Kidney epithelial cell (primary cell): Measurements from ENCODE around the gene IARS1. TPM values are rescaled to one million over a fixed set of nuclear protein-coding genes. Genes with fewer than 3 reads are reported as not detected.

Experiments
- DNase-seq: peaks from one replicate; pipeline ENCODE4 v3.0.0-alpha.2; 2010; ENCODE audit warnings: low read depth
- H3K27me3 ChIP-seq: 2 replicates; pipeline ENCODE4 v1.6.0; 2011; ENCODE audit warnings: low read length; ENCODE audit not compliant: control insufficient read depth, insufficient read depth
- H3K36me3 ChIP-seq: 2 replicates; pipeline ENCODE4 v1.5.1; 2011; ENCODE audit warnings: low read length; ENCODE audit not compliant: control insufficient read depth, insufficient read depth
- H3K4me3 ChIP-seq: 2 replicates; pipeline ENCODE4 v1.5.1; 2011; ENCODE audit warnings: low read depth, mild to moderate bottlenecking, control low read depth, low read length
- total RNA-seq: library from RNA; depleted of rRNA; stranded (reverse); fragments of >200 nt; gene quantifications from 2 replicates; pipeline ENCODE4 v1.2.3, GENCODE V29; 2015
- TF ChIP-seq, protein P1 (sequence below): IDR thresholded peaks from 2 replicates; pipeline ENCODE4 v1.5.1; 2011; ENCODE audit warnings: mild to moderate bottlenecking, moderate library complexity, low read length, control low read depth, inconsistent platforms; ENCODE audit not compliant: insufficient read depth, poor library complexity, severe bottlenecking

IARS1 gene
- total RNA-seq, 1 donor from 2014 or later, result 296 TPM

DNA sequence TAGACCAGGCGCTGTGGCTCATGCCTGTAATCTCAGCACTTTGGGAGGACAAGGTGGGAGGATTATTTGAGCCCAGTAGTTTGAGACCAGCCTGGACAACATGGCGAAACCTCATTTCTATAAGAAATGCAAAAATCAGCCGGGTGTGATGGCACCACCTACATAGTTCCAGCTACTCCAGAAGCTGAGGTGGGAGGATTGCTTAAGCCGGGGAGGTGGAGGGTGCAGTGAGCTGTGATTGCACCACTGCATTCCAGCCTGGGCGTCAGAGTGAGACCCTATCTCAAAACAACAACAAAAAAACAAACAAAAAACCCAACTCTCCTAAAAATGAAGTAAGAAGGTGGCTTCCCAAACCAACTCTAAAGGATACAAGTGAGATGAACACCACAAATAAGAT, 23.0 kb downstream of the IARS1 start:
- TF ChIP-seq, protein P1, sequence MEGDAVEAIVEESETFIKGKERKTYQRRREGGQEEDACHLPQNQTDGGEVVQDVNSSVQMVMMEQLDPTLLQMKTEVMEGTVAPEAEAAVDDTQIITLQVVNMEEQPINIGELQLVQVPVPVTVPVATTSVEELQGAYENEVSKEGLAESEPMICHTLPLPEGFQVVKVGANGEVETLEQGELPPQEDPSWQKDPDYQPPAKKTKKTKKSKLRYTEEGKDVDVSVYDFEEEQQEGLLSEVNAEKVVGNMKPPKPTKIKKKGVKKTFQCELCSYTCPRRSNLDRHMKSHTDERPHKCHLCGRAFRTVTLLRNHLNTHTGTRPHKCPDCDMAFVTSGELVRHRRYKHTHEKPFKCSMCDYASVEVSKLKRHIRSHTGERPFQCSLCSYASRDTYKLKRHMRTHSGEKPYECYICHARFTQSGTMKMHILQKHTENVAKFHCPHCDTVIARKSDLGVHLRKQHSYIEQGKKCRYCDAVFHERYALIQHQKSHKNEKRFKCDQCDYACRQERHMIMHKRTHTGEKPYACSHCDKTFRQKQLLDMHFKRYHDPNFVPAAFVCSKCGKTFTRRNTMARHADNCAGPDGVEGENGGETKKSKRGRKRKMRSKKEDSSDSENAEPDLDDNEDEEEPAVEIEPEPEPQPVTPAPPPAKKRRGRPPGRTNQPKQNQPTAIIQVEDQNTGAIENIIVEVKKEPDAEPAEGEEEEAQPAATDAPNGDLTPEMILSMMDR, result no peak
- H3K36me3 ChIP-seq, result peaks cover 8% of the 10 kb centered on the region
- no peaks in the 10 kb centered on the region for H3K27me3 ChIP-seq
- no peak overlapping the region for H3K4me3 ChIP-seq
- DNase-seq, result no peak

DNA sequence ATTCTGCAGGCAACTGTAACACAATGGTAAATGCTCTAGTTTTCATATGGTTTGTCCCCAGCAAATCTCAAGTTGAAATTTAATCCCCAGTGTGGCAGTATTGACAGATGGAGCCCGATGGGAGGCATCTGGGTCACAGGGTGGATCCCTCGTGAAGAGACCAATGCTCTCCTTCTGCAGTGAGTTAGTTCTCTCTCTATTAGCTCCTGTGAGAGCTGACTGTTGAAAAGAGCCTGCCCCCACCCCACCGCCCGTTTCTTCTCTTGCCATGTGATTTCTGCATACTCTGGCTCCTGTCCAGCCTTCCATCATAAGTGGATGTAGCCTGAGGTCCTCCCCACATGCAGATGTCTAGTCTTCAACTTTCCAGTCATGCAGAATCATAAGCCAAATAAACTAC, 27.0 kb downstream of the IARS1 start:
- no peak for DNase-seq
- TF ChIP-seq, protein P1, result no peak
- Histone ChIP-seq H3K36me3 (peaks cover 8% of the 10 kb centered on the region), H3K27me3 (no peaks in the 10 kb centered on the region), H3K4me3 (no peak overlapping the region)

DNA sequence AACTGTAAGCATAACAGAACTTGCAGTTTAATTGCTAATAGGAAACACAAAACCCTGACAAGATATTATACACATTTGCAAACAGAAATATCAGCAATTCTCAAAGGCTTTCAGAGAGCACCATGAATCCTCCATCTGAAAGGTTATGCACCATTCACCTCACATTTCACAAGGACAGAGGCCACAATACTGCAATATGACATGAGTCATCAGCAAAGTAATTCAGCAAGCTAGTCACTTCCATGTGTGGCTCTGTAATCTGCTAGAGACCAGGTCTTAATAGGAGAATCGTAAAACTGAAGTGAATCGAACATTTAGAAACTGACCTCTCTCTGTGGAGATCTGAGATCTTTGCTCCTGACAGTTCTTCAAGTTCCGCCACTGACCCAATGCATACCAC, 28.3 kb downstream of the IARS1 start:
- H3K4me3 ChIP-seq, result no peak overlapping the region
- no peak for DNase-seq
- H3K27me3 ChIP-seq, result no peaks in the 10 kb centered on the region
- peaks cover 8% of the 10 kb centered on the region for H3K36me3 ChIP-seq
- TF ChIP-seq, protein P1, result no peak

DNA sequence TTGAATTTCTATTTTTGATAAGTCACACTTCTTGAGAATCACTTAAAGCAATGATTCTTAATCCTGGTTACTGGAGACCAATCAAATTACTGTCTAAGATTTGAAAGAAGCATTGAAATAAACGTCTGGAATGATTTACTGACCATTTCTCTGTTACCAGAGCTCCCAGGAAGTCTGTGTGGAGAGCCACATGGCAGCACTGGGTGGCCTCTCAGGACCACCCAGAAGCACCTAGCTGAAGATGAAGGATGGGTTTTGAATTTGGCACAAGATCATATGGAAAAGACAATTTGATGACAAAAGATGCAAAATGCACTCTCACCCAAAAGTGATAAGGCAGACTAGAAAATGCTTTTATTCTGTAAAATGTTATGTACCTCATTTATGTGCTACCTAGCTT, 30.4 kb downstream of the IARS1 start:
- no peak for DNase-seq
- peaks cover 8% of the 10 kb centered on the region for H3K36me3 ChIP-seq
- TF ChIP-seq, protein P1, result no peak

DNA sequence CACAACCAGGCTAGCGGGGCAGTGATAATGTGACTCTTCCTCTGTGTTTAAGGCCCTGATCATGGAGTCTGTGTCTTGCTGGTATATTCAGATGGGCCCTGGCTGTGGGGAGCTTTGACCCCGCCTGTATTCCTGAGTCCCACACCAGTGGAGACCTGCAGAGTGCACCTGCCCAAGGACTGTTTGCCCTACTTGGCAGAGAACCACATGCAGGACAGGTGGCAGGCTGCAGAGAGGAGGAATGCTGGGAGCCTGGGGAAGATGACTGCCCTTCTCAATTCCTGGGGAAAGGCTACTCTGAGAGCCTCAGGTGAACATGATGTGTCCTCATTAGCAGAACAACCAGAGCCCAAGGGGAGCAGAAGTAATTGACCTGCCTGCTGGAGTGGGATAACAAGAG, 36.2 kb downstream of the IARS1 start:
- H3K36me3 ChIP-seq, result peaks cover 5% of the 10 kb centered on the region

More for the DNA sequence above, 30.4 kb downstream of the IARS1 start:
- Histone ChIP-seq H3K4me3 (no peak overlapping the region), H3K27me3 (no peaks in the 10 kb centered on the region)

More for the DNA sequence above, 36.2 kb downstream of the IARS1 start:
- TF ChIP-seq, protein P1, result no peak
- H3K4me3 ChIP-seq, result no peak overlapping the region
- no peak for DNase-seq
- H3K27me3 ChIP-seq, result no peaks in the 10 kb centered on the region
